TTC549 (cell line): ENCODE results near the gene GNL1.

Experiments used
- FAIRE-seq: peaks from 2 replicates; lab custom pipeline; 2012; peaks lifted over from hg19 to GRCh38; lab: Jason Lieb, UNC

GNL1 gene

GRCh38 chr6:30568245-30568644 is 12.0 kb upstream of the GNL1 start:
- no peak for FAIRE-seq

- no peak for FAIRE-seq
Observed at GRCh38 chr6:30565772-30566171, 9.5 kb upstream of the GNL1 start.

GRCh38 chr6:30564114-30564513 is 7.8 kb upstream of the GNL1 start:
- FAIRE-seq = no peak

- FAIRE-seq = no peak
Observed at GRCh38 chr6:30562470-30563425, 6.5 kb upstream of the GNL1 start.

GRCh38 chr6:30560930-30561329 is 4.6 kb upstream of the GNL1 start:
- FAIRE-seq = no peak

- no peak for FAIRE-seq
Observed at GRCh38 chr6:30557683-30557981, 1.3 kb upstream of the GNL1 start.

- FAIRE-seq = no peak
Observed at GRCh38 chr6:30556906-30557682, 805 bp upstream of the GNL1 start, which contains the start of gene PRR3. PRR3 (plus strand) TSS chr6:30557295; CDS start chr6:30557345, 50 bp downstream.

- no peak for FAIRE-seq
Observed at GRCh38 chr6:30555816-30556065, 548 bp downstream of the GNL1 start.

GRCh38 chr6:30554962-30555815 is 1.1 kb downstream of the GNL1 start:
- no peak for FAIRE-seq

- no peak for FAIRE-seq
Observed at GRCh38 chr6:30554404-30554803, 1.9 kb downstream of the GNL1 start.

- no peak for FAIRE-seq
Observed at GRCh38 chr6:30548375-30548774, 7.9 kb downstream of the GNL1 start.

- FAIRE-seq = no peak
Observed at GRCh38 chr6:30547454-30547853, 8.8 kb downstream of the GNL1 start.

- FAIRE-seq = peak; percentile 80
Observed at GRCh38 chr6:30544666-30545272, 11.5 kb downstream of the GNL1 start.

- no peak for FAIRE-seq
Observed at GRCh38 chr6:30543821-30544220, 12.5 kb downstream of the GNL1 start.

- FAIRE-seq = no peak
Observed at GRCh38 chr6:30542915-30543314, 13.4 kb downstream of the GNL1 start.

GRCh38 chr6:30542404-30542725 is 13.9 kb downstream of the GNL1 start:
- no peak for FAIRE-seq

- peak; percentile 81 for FAIRE-seq
Observed at GRCh38 chr6:30541515-30542403, 14.5 kb downstream of the GNL1 start.

- FAIRE-seq = no peak
Observed at GRCh38 chr6:30537931-30538330, 18.4 kb downstream of the GNL1 start.

- no peak for FAIRE-seq
Observed at GRCh38 chr6:30533460-30534294, 22.6 kb downstream of the GNL1 start.

GRCh38 chr6:30530014-30530413 is 26.3 kb downstream of the GNL1 start:
- FAIRE-seq = no peak
